Osteocyte (in vitro differentiated cells): Measurements from ENCODE around the gene MYH8. TPM values are rescaled to one million over a fixed set of nuclear protein-coding genes. Genes with fewer than 3 reads are reported as not detected.

Source experiments
- DNase-seq: peaks from one replicate; pipeline ENCODE4 v3.0.0; 2021; ENCODE audit warnings: mixed read lengths; ENCODE audit not compliant: unreplicated experiment; ENCODE audit errors: extremely low spot score
- H3K27ac Mint-ChIP-seq: one replicate; pipeline ENCODE4 v1.8.0; 2021; ENCODE audit warnings: mild to moderate bottlenecking, mixed read lengths; ENCODE audit not compliant: unreplicated experiment
- H3K27me3 Mint-ChIP-seq: one replicate; pipeline ENCODE4 v1.8.0; 2021; ENCODE audit warnings: mixed read lengths; ENCODE audit not compliant: unreplicated experiment
- H3K36me3 Mint-ChIP-seq: one replicate; pipeline ENCODE4 v1.8.0; 2021; ENCODE audit warnings: mixed read lengths; ENCODE audit not compliant: unreplicated experiment
- H3K4me1 Mint-ChIP-seq: one replicate; pipeline ENCODE4 v1.8.0; 2021; ENCODE audit warnings: mixed read lengths; ENCODE audit not compliant: unreplicated experiment
- H3K4me3 Mint-ChIP-seq: one replicate; pipeline ENCODE4 v1.8.0; 2021; ENCODE audit warnings: mild to moderate bottlenecking, moderate library complexity, mixed read lengths; ENCODE audit not compliant: unreplicated experiment
- H3K9me3 Mint-ChIP-seq: one replicate; pipeline ENCODE4 v1.8.0; 2021; ENCODE audit warnings: mixed read lengths; ENCODE audit not compliant: unreplicated experiment
- CTCF ChIP-seq: fragments of 200-600 bp; sonication (generic); IDR thresholded peaks from 2 replicates; pipeline ENCODE4 v1.5.0; 2021; ENCODE audit warnings: antibody characterized with exemption, mild to moderate bottlenecking, moderate library complexity
- total RNA-seq: library from RNA; stranded (reverse); gene quantifications from 2 replicates; pipeline ENCODE4 v1.2.1, GENCODE V29; 2021

MYH8 gene
- total RNA-seq, 1 donor from 2014 or later: not detected

GRCh38 chr17:10457952-10458351 is 36.2 kb upstream of the MYH8 start:
- Mint-ChIP-seq H3K4me1 (no peaks in the 10 kb centered on the region), H3K9me3 (no peaks in the 10 kb centered on the region), H3K4me3 (no peak overlapping the region), H3K27me3 (no peaks in the 10 kb centered on the region), H3K36me3 (no peaks in the 10 kb centered on the region), H3K27ac (no peak overlapping the region)
- no peak for DNase-seq
- no peak for TF ChIP-seq CTCF

GRCh38 chr17:10447026-10447931 is 25.5 kb upstream of the MYH8 start:
- Mint-ChIP-seq H3K36me3 (no peaks in the 10 kb centered on the region), H3K27me3 (no peaks in the 10 kb centered on the region), H3K4me3 (no peak overlapping the region), H3K4me1 (no peaks in the 10 kb centered on the region), H3K9me3 (peaks cover 5% of the 10 kb centered on the region), H3K27ac (no peak overlapping the region)
- no peak for DNase-seq
- TF ChIP-seq CTCF: no peak

- H3K27me3 Mint-ChIP-seq: no peaks in the 10 kb centered on the region
- no peak overlapping the region for H3K27ac Mint-ChIP-seq
- no peaks in the 10 kb centered on the region for H3K36me3 Mint-ChIP-seq
- no peaks in the 10 kb centered on the region for H3K9me3 Mint-ChIP-seq
- no peak for TF ChIP-seq CTCF
- DNase-seq: no peak
- H3K4me3 Mint-ChIP-seq: no peak overlapping the region
- no peaks in the 10 kb centered on the region for H3K4me1 Mint-ChIP-seq
Measured at GRCh38 chr17:10439816-10440215, 18.1 kb upstream of the MYH8 start.

- DNase-seq: no peak
- no peak for TF ChIP-seq CTCF
Measured at GRCh38 chr17:10435096-10435495, 13.3 kb upstream of the MYH8 start.

GRCh38 chr17:10429421-10430045 is 7.8 kb upstream of the MYH8 start:
- no peak for DNase-seq
- no peak overlapping the region for H3K4me3 Mint-ChIP-seq
- H3K4me1 Mint-ChIP-seq: no peaks in the 10 kb centered on the region
- no peaks in the 10 kb centered on the region for H3K36me3 Mint-ChIP-seq
- no peaks in the 10 kb centered on the region for H3K9me3 Mint-ChIP-seq
- H3K27me3 Mint-ChIP-seq: peaks cover 2% of the 10 kb centered on the region
- no peak for TF ChIP-seq CTCF
- H3K27ac Mint-ChIP-seq: no peak overlapping the region

More at GRCh38 chr17:10435096-10435495, 13.3 kb upstream of the MYH8 start:
- no peak overlapping the region for H3K27ac Mint-ChIP-seq
- H3K4me3 Mint-ChIP-seq: no peak overlapping the region
- H3K9me3 Mint-ChIP-seq: no peaks in the 10 kb centered on the region
- no peaks in the 10 kb centered on the region for H3K36me3 Mint-ChIP-seq
- no peaks in the 10 kb centered on the region for H3K4me1 Mint-ChIP-seq
- H3K27me3 Mint-ChIP-seq: no peaks in the 10 kb centered on the region
